Upper lobe of right lung (tissue), 1 donor: Measurements from ENCODE around the gene ZNF575. TPM values are rescaled to one million over a fixed set of nuclear protein-coding genes. Genes with fewer than 3 reads are reported as not detected.
"Not testable (repeated sequence)": the region's sequence is repeated elsewhere in the genome, so short reads cannot be mapped to it uniquely, and the experiment has no call there.

ENCODE experiments used
- ATAC-seq: fragments of 200-7000 bp; cut with Tn5 transposase; one replicate; pipeline ENCODE4 v1.9.1; 2020; ENCODE audit warnings: mild to moderate bottlenecking, moderate library complexity
- DNase-seq: peaks from one replicate; pipeline ENCODE4 v3.0.0-alpha.2; 2020
- H3K27ac ChIP-seq: fragments of 200-600 bp; one replicate; pipeline ENCODE4 v1.8.0; 2022
- H3K27me3 ChIP-seq: fragments of 200-600 bp; one replicate; pipeline ENCODE4 v1.8.0; 2022; ENCODE audit warnings: mild to moderate bottlenecking
- H3K36me3 ChIP-seq: fragments of 200-600 bp; one replicate; pipeline ENCODE4 v1.8.0; 2022
- H3K4me1 ChIP-seq: fragments of 200-600 bp; one replicate; pipeline ENCODE4 v1.8.0; 2022
- H3K4me3 ChIP-seq: fragments of 200-600 bp; one replicate; pipeline ENCODE4 v1.8.0; 2022; ENCODE audit warnings: mild to moderate bottlenecking
- H3K9me3 ChIP-seq: fragments of 200-600 bp; one replicate; pipeline ENCODE4 v1.8.0; 2022
- intact Hi-C: fragments of 100-400 bp; cut with DNase I; formaldehyde crosslinking; loops from one replicate; pipeline ENCODE4 v1.11.0; 2022
- total RNA-seq: library from RNA; stranded (reverse); fragmentation: NEBNext Ultra II Directional; extraction: Animal tissue kit (Norgen Biotek cat#: 25700); gene quantifications from one replicate; pipeline ENCODE4 v1.2.1, GENCODE V29; 2021
- TF ChIP-seq, protein P1 (sequence below): fragments of 200-600 bp; IDR thresholded peaks from one replicate; pipeline ENCODE4 v1.8.0; 2022; ENCODE audit warnings: antibody characterized with exemption
- donor health status: DM: no; HTN: yes; CAD: no; lungs with severe emphysema.

The ZNF575 gene
- total RNA-seq, 1 donor from 2014 or later: 2.3 TPM

DNA sequence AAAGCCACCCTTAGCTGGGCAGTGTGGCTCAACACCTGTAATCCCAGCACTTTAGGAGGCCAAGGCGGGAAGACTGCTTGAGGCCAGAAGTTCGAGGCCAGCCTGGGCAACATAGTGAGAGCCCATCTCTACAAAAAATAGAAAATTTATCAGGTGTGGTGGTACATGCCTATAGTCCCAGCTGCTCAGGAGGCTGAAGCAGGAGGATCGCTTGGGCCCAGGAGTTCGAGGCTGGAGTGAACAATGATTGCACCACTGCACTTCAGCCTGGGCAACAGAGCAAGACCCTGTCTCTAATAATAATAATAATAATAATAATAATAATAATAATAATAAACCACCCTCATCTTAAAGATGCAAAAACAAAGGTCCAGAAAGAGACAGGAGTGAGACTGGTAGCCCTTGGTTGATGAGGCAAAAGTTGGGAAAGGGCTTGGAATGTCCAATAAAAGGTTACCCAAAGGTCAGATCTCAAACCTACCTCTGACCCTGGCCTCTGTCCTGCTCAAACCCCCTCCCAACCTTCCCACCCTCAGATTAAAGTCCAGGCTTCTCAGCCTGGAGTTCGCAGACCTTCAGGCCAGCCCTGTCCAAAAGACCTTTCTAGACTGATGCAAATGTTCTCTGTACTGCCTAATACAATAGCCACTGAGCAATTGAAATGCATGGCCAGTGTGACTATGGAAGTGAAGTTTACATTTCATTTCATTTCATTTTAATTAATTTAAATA lies 9.1 kb downstream of the ZNF575 start:
- no peak overlapping the region for H3K27ac ChIP-seq
- intact Hi-C loops: no loop called here
- H3K36me3 ChIP-seq: peaks cover 68% of the 10 kb centered on the region

DNA sequence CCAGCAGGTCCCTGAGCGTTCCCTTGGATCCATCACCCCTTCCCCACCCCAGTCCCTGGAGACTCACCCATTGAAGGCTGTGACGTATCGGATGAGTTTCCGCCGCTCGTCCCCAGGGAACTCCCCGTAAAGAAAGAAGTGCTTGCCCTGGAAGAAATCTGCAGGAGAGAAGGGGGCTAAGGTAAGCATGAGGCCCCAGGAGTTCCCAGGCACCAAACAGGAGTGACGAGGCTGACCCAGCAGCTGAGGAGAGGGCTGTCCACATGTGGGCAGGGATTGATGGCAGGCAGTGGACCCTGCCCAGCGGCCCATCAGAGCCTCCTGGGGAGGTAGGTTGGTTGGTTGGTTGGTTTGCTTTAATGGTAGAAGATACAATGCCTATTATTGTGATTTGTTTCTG lies 11.1 kb downstream of the ZNF575 start:
- Histone ChIP-seq H3K36me3 (peaks cover 57% of the 10 kb centered on the region), H3K9me3 (no peaks in the 10 kb centered on the region), H3K27ac (no peak overlapping the region), H3K27me3 (no peaks in the 10 kb centered on the region), H3K4me3 (no peak overlapping the region), H3K4me1 (no peaks in the 10 kb centered on the region)
- TF ChIP-seq, protein P1, sequence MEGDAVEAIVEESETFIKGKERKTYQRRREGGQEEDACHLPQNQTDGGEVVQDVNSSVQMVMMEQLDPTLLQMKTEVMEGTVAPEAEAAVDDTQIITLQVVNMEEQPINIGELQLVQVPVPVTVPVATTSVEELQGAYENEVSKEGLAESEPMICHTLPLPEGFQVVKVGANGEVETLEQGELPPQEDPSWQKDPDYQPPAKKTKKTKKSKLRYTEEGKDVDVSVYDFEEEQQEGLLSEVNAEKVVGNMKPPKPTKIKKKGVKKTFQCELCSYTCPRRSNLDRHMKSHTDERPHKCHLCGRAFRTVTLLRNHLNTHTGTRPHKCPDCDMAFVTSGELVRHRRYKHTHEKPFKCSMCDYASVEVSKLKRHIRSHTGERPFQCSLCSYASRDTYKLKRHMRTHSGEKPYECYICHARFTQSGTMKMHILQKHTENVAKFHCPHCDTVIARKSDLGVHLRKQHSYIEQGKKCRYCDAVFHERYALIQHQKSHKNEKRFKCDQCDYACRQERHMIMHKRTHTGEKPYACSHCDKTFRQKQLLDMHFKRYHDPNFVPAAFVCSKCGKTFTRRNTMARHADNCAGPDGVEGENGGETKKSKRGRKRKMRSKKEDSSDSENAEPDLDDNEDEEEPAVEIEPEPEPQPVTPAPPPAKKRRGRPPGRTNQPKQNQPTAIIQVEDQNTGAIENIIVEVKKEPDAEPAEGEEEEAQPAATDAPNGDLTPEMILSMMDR: no peak
- ATAC-seq (no peak), DNase-seq (no peak)
- intact Hi-C loops: no loop called here

More for the DNA sequence above, 9.1 kb downstream of the ZNF575 start:
- H3K4me3 ChIP-seq: no peak overlapping the region
- DNase-seq (no peak), ATAC-seq (no peak)
- no peaks in the 10 kb centered on the region for H3K9me3 ChIP-seq
- H3K27me3 ChIP-seq: no peaks in the 10 kb centered on the region
- TF ChIP-seq, protein P1: no peak
- H3K4me1 ChIP-seq: no peaks in the 10 kb centered on the region

DNA sequence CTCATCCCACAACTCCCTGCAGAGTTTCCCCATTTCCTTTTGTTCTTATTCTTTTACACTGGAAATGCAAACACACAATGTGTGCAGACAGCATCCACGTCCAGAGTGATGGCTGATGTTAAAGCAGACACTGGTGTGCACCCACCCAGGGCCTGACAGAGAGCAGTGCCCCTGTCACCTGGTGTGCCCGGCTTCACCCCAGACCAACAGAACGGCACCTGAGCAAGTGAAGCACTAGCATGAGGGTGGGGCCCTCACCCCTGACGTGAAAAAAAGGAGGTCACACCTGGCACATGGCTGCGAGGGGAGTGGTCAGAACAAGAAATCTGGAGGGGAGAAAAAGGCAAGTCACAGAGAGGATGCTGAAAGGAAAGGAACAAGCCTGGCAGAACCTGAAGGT lies 12.3 kb downstream of the ZNF575 start:
- H3K27ac ChIP-seq: no peak overlapping the region
- no peak for DNase-seq
- no peaks in the 10 kb centered on the region for H3K27me3 ChIP-seq
- peaks cover 59% of the 10 kb centered on the region for H3K36me3 ChIP-seq
- no peaks in the 10 kb centered on the region for H3K4me1 ChIP-seq
- intact Hi-C loops: no loop called here
- H3K4me3 ChIP-seq: no peak overlapping the region
- H3K9me3 ChIP-seq: no peaks in the 10 kb centered on the region
- TF ChIP-seq, protein P1: no peak
- no peak for ATAC-seq

DNA sequence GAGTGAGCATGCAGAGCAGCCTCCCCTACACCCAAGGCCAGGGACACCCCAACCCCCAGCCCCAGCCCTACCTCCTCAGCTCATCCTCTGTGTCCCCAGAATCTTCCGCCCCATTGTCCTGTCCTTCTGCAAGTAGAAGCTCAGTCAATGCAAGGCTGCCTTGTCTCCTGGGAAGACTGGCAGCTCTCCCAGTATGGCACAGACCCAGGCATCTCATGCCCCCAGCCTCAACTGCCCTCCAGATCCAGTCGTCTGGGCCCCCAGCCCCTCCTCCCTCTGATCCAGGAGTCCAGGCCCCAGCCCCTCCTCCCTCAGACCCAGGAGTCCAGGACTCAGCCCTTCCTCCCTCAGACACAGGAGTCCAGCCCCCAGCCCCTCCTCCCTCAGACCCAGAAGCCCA lies 13.0 kb downstream of the ZNF575 start:
- no peak overlapping the region for H3K27ac ChIP-seq
- TF ChIP-seq, protein P1: no peak
- H3K9me3 ChIP-seq: no peaks in the 10 kb centered on the region
- intact Hi-C loops: no loop called here
- ATAC-seq (no peak), DNase-seq (no peak)
- H3K4me1 ChIP-seq: no peaks in the 10 kb centered on the region
- no peak overlapping the region for H3K4me3 ChIP-seq
- H3K27me3 ChIP-seq: no peaks in the 10 kb centered on the region
- peaks cover 61% of the 10 kb centered on the region for H3K36me3 ChIP-seq

DNA sequence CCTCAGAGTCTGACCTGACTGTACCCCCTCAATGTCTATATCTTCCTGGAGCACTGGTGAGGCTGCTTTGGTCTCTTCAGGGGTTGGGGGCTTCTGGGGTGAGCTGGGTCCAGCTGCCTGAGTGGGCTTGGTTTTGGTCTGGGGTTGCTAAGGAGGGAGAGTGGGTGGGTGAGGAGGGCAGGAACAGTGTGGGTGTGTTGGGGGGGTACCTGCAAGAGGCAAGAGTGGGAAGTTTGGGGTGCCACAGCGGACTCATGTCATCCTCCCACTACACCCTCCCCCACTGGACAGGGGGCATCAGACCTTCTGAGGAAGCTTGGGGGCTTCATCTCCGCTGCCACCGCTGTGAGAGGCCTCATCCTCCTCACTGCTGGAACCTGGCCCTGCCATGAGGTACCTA lies 13.6 kb downstream of the ZNF575 start:
- H3K36me3 ChIP-seq: peaks cover 61% of the 10 kb centered on the region
- intact Hi-C loops: no loop called here

DNA sequence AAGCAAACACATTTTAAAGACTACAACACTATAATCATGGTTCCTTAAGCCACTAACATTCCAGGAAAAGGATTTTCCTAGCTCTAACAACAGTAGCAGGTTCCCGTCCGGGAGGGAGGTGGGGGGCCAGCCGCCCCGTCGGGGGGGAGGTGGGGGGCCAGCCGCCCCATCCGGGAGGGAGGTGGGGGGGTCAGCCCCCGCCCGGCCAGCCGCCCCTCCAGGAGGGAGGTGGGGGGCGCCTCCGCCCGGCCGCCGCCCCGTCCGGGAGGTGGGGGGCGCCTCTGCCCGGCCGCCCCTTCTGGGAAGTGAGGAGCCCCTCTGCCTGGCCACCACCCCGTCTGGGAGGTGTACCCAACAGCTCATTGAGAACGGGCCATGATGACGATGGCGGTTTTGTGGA lies 14.9 kb downstream of the ZNF575 start:
- H3K27me3 ChIP-seq, H3K4me1 ChIP-seq, DNase-seq, H3K9me3 ChIP-seq, H3K27ac ChIP-seq, intact Hi-C loops, ATAC-seq, H3K4me3 ChIP-seq: not testable (repeated sequence)
- peaks cover 55% of the 10 kb centered on the region for H3K36me3 ChIP-seq

More for the DNA sequence above, 13.6 kb downstream of the ZNF575 start:
- H3K9me3 ChIP-seq: no peaks in the 10 kb centered on the region
- DNase-seq: no peak
- no peak overlapping the region for H3K4me3 ChIP-seq
- H3K27me3 ChIP-seq: no peaks in the 10 kb centered on the region
- TF ChIP-seq, protein P1: no peak
- no peak for ATAC-seq
- H3K4me1 ChIP-seq: no peaks in the 10 kb centered on the region
- H3K27ac ChIP-seq: no peak overlapping the region
